Measurements from ENCODE around the gene LAMB2.

LAMB2 gene

GRCh38 chr3:49161197-49161596, 28.3 kb upstream of the LAMB2 start:
- DNase-seq = no peak

- no peak for DNase-seq
These were observed 25.9 kb upstream of the LAMB2 start for GRCh38 chr3:49158792-49159191.

DNA sequence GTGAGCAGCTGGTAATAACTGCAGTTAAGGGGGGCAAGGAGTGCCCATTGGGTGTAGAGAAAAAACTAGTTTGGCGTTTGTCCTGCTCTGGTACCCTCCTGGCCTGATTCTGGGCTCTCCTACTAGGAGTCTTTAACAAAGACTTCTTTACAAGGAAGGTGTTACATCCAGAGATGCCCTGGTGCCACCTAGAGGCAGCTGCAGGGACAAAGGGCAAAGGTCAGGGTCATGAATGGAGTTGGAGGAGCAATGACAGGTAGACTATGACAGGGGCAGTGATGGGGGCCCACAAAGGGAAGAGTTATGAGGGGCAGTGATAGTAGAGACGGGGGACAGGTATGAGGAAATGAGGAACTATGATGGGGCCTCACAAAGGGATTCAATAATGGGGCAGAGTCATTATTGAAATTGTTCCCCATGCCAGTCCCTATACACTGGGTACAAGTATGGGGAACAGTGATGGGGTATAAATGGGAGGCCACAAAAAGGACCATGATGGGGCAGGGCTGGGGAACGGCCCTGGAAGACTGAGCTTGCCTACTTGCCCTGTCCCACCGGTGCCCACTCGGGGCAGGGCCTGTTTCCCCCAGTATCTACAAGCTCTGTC, 25.4 kb upstream of the LAMB2 start:
- peak; percentile 33 for DNase-seq

GRCh38 chr3:49157289-49157688, 24.4 kb upstream of the LAMB2 start:
- DNase-seq = no peak

GRCh38 chr3:49153349-49153912, 20.6 kb upstream of the LAMB2 start:
- DNase-seq = no peak

- no peak for DNase-seq
These were observed 18.8 kb upstream of the LAMB2 start for GRCh38 chr3:49151610-49152009.

DNA sequence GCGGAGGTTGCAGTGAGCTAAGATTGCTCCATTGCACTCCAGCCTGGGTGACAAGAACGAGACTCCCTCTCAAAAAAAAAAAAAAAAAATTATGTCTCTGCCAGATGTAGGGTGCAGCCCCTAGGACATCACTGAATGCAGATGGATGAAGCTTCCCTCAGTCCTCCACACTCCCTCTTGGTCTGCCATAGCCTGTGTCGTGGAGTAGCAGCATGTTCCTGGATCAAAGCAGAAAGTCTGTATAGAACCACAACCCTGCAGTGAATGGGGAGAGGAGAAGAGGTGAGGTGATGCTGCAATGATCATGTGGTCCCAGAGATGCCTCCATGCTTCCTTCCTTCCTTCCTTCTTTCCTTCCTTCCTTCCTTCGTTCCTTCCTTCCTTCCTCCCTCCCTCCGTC, 15.3 kb upstream of the LAMB2 start:
- no peak for DNase-seq

DNA sequence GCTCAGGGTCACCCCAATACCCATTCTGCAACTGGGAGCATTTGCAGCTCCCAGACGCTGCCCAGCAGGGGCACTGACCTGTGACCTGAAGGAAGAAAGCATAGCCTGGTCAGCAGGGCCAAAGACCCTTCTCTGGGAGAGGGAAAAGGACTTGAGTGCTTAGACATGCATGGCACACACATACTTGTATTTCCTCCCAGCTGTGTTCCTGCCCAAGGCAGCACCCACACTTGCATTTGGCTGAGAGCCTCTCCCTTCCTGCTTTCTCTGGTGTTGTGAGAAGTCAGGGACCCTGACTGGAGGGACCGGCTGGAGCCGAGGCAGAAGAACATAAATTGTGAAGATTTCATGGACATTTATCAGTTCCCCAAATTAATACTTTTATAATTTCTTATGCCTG, 7.2 kb upstream of the LAMB2 start:
- DNase-seq = no peak

DNA sequence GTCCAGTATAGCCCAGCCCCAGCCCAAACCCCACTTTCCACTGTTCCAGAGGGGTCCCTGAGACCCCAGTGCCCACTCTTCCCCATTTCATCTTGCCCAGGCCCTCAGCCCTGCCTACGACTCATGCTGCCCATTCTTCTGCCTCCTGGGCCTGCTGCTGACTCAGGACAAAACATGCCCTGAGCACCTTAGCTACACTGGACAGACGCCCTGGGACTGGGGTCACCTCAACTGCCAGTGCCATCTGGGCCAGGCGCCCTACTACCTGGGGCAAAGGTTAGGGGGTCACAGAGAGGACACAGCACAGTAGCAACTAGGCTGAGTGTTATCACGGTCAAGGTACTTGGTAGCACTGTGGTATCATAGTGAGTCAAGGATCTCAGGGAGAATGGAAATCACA, 2.6 kb upstream of the LAMB2 start:
- DNase-seq = no peak

GRCh38 chr3:49134471-49135265, 1.8 kb upstream of the LAMB2 start:
- peak; percentile 17 for DNase-seq

- peak; percentile 87 for DNase-seq
These were observed 539 bp upstream of the LAMB2 start for GRCh38 chr3:49133226-49133951.

GRCh38 chr3:49132073-49132436, 795 bp downstream of the LAMB2 start:
- DNase-seq = no peak

DNA sequence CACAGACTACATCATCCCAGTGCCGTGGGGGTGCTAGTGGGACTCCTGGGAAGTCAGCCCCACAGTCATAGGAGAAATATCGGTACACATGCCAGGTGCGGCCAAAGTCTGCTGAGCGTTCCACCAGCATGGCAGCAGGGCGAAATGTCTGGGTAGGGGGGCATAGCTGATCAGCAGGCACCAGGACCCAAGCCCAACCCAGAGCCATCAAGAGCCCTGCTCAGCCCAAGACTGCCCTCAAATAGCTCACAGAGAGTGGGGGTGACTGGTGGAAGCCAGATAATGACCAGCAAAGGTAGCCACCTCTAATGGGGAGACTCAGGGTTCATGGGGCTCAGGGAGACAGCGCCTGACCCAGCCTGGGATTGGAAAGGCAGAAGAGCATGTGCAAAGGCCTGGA, 1.3 kb downstream of the LAMB2 start:
- DNase-seq = no peak

DNA sequence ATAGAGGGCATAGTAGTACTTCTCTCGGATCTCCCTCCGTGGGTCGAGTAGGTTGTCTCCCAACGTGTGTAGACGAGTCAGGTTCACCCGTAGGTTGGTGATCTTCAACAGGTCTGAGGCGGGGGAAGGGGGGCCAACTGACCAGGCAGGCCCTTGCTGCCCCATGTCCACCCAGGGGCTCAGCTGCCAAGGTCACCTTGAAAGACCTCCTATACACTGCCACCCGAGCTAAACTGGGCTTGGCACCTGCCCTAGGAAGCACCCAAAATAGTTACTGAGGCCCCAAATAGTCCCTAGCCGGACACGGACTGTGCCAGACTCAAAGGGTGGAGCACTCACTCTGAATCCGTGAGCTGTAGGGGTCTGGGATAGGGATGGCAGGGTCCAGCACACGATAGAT, 1.8 kb downstream of the LAMB2 start:
- no peak for DNase-seq

DNA sequence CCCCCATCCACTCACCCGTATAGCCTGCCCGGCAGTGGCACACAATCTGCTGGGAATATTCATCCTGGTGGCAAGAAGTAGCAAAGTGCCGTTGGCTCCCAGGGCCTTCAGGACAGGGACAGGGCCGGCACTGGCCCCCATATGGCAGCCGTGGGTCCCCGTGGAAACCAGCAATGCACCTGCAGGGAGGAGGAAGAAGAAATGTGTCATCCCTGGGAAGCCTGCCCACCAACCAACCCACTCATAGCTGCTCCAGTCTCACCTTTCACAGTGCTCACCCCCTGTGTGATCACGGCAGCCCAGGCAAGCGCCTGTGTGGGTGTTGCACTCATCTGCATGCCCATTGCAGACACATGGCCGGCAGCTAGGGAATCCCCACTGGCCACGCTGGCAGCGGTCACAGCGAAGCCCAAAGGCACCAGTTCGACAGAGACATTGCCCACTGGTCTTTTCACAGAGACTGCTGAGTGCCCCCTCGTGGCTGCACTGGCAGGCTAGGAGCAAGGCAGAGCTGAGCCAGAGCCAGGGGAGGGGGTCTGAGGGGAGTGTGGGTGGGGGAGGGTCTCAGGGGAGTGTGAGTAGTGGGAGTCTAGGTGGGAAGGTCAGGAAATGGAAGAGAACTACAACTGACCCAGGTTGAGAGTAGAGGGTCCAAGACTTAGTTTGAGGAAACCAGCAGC, 7.7 kb downstream of the LAMB2 start:
- DNase-seq = peak; percentile 8

DNA sequence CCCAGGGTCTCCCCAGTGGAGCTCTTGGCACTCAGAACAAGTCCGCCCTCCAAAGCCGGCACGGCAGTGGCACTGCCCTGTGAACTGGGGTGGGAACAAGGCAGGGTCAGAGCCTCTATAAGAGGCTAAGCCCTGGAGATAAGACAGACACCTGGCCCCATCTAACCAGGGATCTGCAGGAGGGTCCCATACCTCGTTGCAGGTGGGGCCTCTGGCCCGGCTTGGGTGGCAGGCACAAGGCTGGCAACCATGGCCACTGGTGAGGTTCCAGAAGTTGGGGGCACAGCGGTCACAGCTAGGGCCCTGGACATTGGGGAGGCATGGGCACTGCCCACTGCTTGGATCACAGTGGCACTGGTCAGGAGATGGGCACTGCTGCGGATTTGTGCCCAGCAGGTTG, 8.6 kb downstream of the LAMB2 start:
- no peak for DNase-seq

GRCh38 chr3:49123687-49124086, 9.2 kb downstream of the LAMB2 start:
- no peak for DNase-seq

- DNase-seq = no peak
These were observed 9.8 kb downstream of the LAMB2 start for GRCh38 chr3:49122886-49123545.

DNA sequence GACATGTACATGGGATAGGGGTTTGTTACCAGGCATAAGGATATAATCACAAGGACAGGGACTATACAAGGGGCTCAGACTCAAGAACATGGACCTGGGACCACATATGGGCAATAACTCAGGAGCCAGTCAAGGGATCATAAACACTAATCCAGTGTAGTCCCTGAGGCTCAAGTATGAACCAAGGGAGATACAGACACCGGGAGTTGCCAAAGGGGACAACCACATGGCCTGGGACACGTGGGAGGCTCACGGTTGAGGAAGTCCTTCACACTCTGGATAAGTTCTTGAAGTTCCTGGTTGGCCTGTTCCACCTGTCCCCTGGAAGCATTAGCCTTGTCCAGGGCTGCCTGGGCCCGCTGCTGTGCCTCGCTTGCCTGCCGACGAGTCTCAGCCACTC, 10.4 kb downstream of the LAMB2 start:
- DNase-seq = no peak

GRCh38 chr3:49122022-49122421, 10.8 kb downstream of the LAMB2 start:
- DNase-seq = no peak

DNA sequence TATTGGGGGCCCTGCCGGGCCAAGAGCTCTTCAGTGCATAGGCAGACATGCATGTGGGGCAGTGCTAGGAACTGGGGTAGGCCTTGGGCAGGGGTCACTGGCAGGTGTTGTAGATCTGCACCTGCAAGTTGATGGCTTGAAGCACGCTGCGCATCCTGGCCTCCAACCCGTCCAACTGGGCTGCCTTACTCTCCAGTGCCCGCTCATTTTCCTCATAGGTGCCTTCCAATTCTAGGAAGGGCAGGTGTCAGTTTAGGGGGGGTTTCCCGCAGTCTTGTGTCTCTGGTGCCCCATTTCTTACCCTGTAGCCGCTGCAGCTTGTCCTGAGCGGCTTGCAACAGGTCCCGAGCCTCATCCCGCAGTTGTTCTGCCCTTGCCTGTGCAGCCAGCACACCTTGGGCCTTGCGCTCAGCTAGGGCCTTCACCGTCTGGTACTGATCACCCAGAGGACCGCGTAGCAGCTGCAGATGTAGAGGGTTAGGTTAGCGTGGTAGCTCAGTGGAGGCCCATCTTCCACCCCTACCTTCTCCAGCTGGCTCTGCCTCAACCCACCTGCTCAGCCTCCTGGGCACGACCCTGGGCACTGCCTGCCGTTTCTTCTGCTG, 11.6 kb downstream of the LAMB2 start:
- DNase-seq = no peak

- DNase-seq = peak; percentile 91
These were observed 12.3 kb downstream of the LAMB2 start, which contains the start of gene USP19 for GRCh38 chr3:49120438-49121131. Gene USP19, minus strand, starts transcription at chr3:49120823. Its CDS starts 1,678 bp downstream, at chr3:49119145.
